ENCODE data around the gene SUPT4H1. TPM values are rescaled to one million over a fixed set of nuclear protein-coding genes. Genes with fewer than 3 reads are reported as not detected.

The SUPT4H1 gene
- total RNA-seq, 1 donor from 2014 or later = 49.8 TPM

- DNase-seq (ENCODE audit: low read depth in 2 of 2) = no peak
These were observed 45.7 kb downstream of the SUPT4H1 start for GRCh38 chr17:58306131-58306951.

- no peak for DNase-seq (ENCODE audit: low read depth in 2 of 2)
These were observed 46.4 kb downstream of the SUPT4H1 start for GRCh38 chr17:58305626-58306025.

GRCh38 chr17:58304750-58305486, 47.1 kb downstream of the SUPT4H1 start:
- no peak for DNase-seq (ENCODE audit: low read depth in 2 of 2)

GRCh38 chr17:58303971-58304749, 47.8 kb downstream of the SUPT4H1 start:
- peak in 1 of 2 donors; percentile 36 for DNase-seq (ENCODE audit: low read depth in 2 of 2)

- no peak for DNase-seq (ENCODE audit: low read depth in 2 of 2)
These were observed 48.9 kb downstream of the SUPT4H1 start for GRCh38 chr17:58302919-58303585.

- no peak for DNase-seq (ENCODE audit: low read depth in 2 of 2)
These were observed 49.7 kb downstream of the SUPT4H1 start for GRCh38 chr17:58302171-58302918.

- DNase-seq (ENCODE audit: low read depth in 2 of 2) = no peak
These were observed 50.4 kb downstream of the SUPT4H1 start for GRCh38 chr17:58301504-58302150.

GRCh38 chr17:58300336-58300735, 51.7 kb downstream of the SUPT4H1 start:
- DNase-seq (ENCODE audit: low read depth in 2 of 2) = no peak

Other genes with a start within 250 kb of the SUPT4H1 start
- not detected in 2 replicates for gene OR4D1, start 203.8 kb downstream of the SUPT4H1 start, total RNA-seq
- gene OR4D2, start 185.2 kb downstream of the SUPT4H1 start, total RNA-seq = not detected in 2 replicates
- not detected in 2 replicates for gene EPX, start 159.5 kb downstream of the SUPT4H1 start, total RNA-seq
- gene MKS1, start 132.9 kb downstream of the SUPT4H1 start, total RNA-seq = 11.8 and 12.7 TPM in 2 replicates
- not detected in 2 replicates for gene LPO, start 113.6 kb downstream of the SUPT4H1 start, total RNA-seq
- gene MPO, start 71.3 kb downstream of the SUPT4H1 start, total RNA-seq = under 0.01 TPM in 1 of 2 replicates, not detected in the other
- 0.13 TPM in 1 of 2 replicates, not detected in the other for gene TSPOAP1, start 23.4 kb downstream of the SUPT4H1 start, total RNA-seq
- under 0.01 TPM in 1 of 2 replicates, not detected in the other for gene RNF43, start 65.3 kb upstream of the SUPT4H1 start, total RNA-seq
- under 0.01 TPM in 1 of 2 replicates, not detected in the other for gene HSF5, start 136.2 kb upstream of the SUPT4H1 start, total RNA-seq
- gene MTMR4, start 162.4 kb upstream of the SUPT4H1 start, total RNA-seq = 30.7 and 35.0 TPM in 2 replicates

All from dermis microvascular lymphatic vessel endothelial cell (primary cell).